GM18951 (cell line): ENCODE data around the gene ATP5PD.
A peak's percentile ranks its signal among the peaks of the same experiment; 100 is the strongest.
"Not testable (repeated sequence)": the region's sequence is repeated elsewhere in the genome, so short reads cannot be mapped to it uniquely, and the experiment has no call there.

ENCODE experiments used
- POLR2A ChIP-seq: IDR thresholded peaks from 4 replicates; pipeline ENCODE4 v1.6.1; 2011; ENCODE audit warnings: mild to moderate bottlenecking; ENCODE audit not compliant: insufficient read length, insufficient read depth; ENCODE audit errors: extremely low read depth
- in situ Hi-C: fragments of 300-500 bp; cut with MboI; formaldehyde crosslinking; loops from one replicate; pipeline ENCODE4 v1.12.0; 2022; ENCODE audit warnings: low sequenced_read_pairs, mixed read lengths, inconsistent platforms; ENCODE audit not compliant: unreplicated experiment

ATP5PD gene

GRCh38 chr17:75084039-75084660 is 37.4 kb upstream of the ATP5PD start:
- no peak for TF ChIP-seq POLR2A
- in situ Hi-C loops, result no loop called here

GRCh38 chr17:75082683-75083082 is 35.9 kb upstream of the ATP5PD start:
- no peak for TF ChIP-seq POLR2A
- in situ Hi-C loops, result no loop called here

- in situ Hi-C loops, result no loop called here
- no peak for TF ChIP-seq POLR2A
Observed at GRCh38 chr17:75081611-75082540, 35.1 kb upstream of the ATP5PD start.

GRCh38 chr17:75079023-75079373 is 32.2 kb upstream of the ATP5PD start:
- in situ Hi-C loops, result no loop called here
- no peak for TF ChIP-seq POLR2A

GRCh38 chr17:75078284-75079022 is 31.7 kb upstream of the ATP5PD start:
- in situ Hi-C loops, result no loop called here

GRCh38 chr17:75077496-75078283 is 30.9 kb upstream of the ATP5PD start:
- TF ChIP-seq POLR2A, result peak; percentile 66
- in situ Hi-C loops, result no loop called here

More at GRCh38 chr17:75078284-75079022, 31.7 kb upstream of the ATP5PD start:
- TF ChIP-seq POLR2A, result peak; percentile 55

GRCh38 chr17:75077072-75077495 is 30.3 kb upstream of the ATP5PD start:
- in situ Hi-C loops, result no loop called here
- TF ChIP-seq POLR2A, result no peak

- TF ChIP-seq POLR2A, result no peak
- in situ Hi-C loops, result no loop called here
Observed at GRCh38 chr17:75075597-75076336, 29.0 kb upstream of the ATP5PD start.

- in situ Hi-C loops, result no loop called here
- TF ChIP-seq POLR2A, result no peak
Observed at GRCh38 chr17:75074532-75074931, 27.8 kb upstream of the ATP5PD start.

GRCh38 chr17:75073618-75074047 is 26.9 kb upstream of the ATP5PD start:
- TF ChIP-seq POLR2A, result no peak

GRCh38 chr17:75072909-75073308 is 26.1 kb upstream of the ATP5PD start:
- in situ Hi-C loops, result not testable (repeated sequence)

More at GRCh38 chr17:75073618-75074047, 26.9 kb upstream of the ATP5PD start:
- in situ Hi-C loops, result no loop called here

- in situ Hi-C loops, result not testable (repeated sequence)
Observed at GRCh38 chr17:75071478-75072271, 24.9 kb upstream of the ATP5PD start.
